CD14-positive monocyte (primary cell): ENCODE data around the gene PLEKHJ1. TPM values are rescaled to one million over a fixed set of nuclear protein-coding genes. Genes with fewer than 3 reads are reported as not detected.

ENCODE experiments used
- DNase-seq, 3 donors: peaks; one replicate each; pipeline ENCODE4 v3.0.0-alpha.2; 2011 to 2022
- H2AFZ ChIP-seq: 2 replicates; pipeline ENCODE4 v1.6.0; 2012; ENCODE audit warnings: mild to moderate bottlenecking, low read depth, low read length, inconsistent platforms; ENCODE audit not compliant: insufficient read depth, poor library complexity, severe bottlenecking
- H3K27ac ChIP-seq, 2 donors: 1 replicate in 1 of 2; 2 replicates in 1 of 2; pipeline ENCODE4 v1.5.1; 2012 to 2013; ENCODE audit warnings: low read length in 2 of 2, control low read depth in 1 of 2, inconsistent platforms in 1 of 2, low read depth in 1 of 2, mild to moderate bottlenecking in 1 of 2
- H3K27me3 ChIP-seq, 2 donors: one replicate each; pipeline versions ENCODE4 v1.6.0 to v1.6.1; 2011 to 2013; ENCODE audit warnings: low read length in 2 of 2; ENCODE audit not compliant: control insufficient read depth in 2 of 2, insufficient read depth in 2 of 2
- H3K36me3 ChIP-seq, 2 donors: replicated peaks in 1 of 2; 1 replicate in 1 of 2; 2 replicates in 1 of 2; pipeline versions ENCODE4 v1.5.1 to v1.6.1; 2012 to 2013; ENCODE audit warnings: low read length in 2 of 2, control low read depth in 1 of 2, inconsistent platforms in 1 of 2, mild to moderate bottlenecking in 1 of 2; ENCODE audit not compliant: insufficient read depth in 2 of 2, control insufficient read depth in 1 of 2
- H3K4me1 ChIP-seq, 2 donors: 1 replicate in 1 of 2; 2 replicates in 1 of 2; pipeline versions ENCODE4 v1.5.1 to v1.6.1; 2012 to 2013; ENCODE audit warnings: low read length in 2 of 2, control low read depth in 1 of 2, inconsistent platforms in 1 of 2, mild to moderate bottlenecking in 1 of 2, moderate library complexity in 1 of 2; ENCODE audit not compliant: insufficient read depth in 2 of 2, control insufficient read depth in 1 of 2
- H3K4me2 ChIP-seq: replicated peaks from 2 replicates; pipeline ENCODE3; 2012; ENCODE audit warnings: low read length, moderate library complexity, mild to moderate bottlenecking; ENCODE audit not compliant: poor library complexity, severe bottlenecking; ENCODE audit errors: extremely low read depth
- H3K4me3 ChIP-seq, 3 experiments: fragments of 200-600 bp in 1 of 3; sonication (generic) in 1 of 3; replicated peaks in 1 of 3; 1 replicate in 2 of 3; 2 replicates in 1 of 3; pipeline ENCODE4 v1.5.1; 2011 to 2013; ENCODE audit warnings: low read length in 3 of 3, mild to moderate bottlenecking in 3 of 3, control low read depth in 2 of 3, low read depth in 2 of 3, inconsistent platforms in 1 of 3, moderate library complexity in 1 of 3
- H3K79me2 ChIP-seq: 2 replicates; pipeline ENCODE4 v1.6.0; 2012; ENCODE audit warnings: mild to moderate bottlenecking, control low read depth, inconsistent platforms, low read length, moderate library complexity; ENCODE audit not compliant: insufficient read depth
- H3K9ac ChIP-seq: 2 replicates; pipeline ENCODE4 v1.6.0; 2017; ENCODE audit warnings: low read length, mild to moderate bottlenecking; ENCODE audit not compliant: insufficient read depth, poor library complexity, severe bottlenecking
- H3K9me3 ChIP-seq, 2 donors: replicated peaks in 1 of 2; 1 replicate in 1 of 2; 2 replicates in 1 of 2; pipeline versions ENCODE4 v1.5.1 to v1.6.1; 2012 to 2013; ENCODE audit warnings: low read length in 2 of 2, control low read depth in 1 of 2; ENCODE audit not compliant: control insufficient read depth in 1 of 2, insufficient read depth in 1 of 2
- H4K20me1 ChIP-seq: 2 replicates; pipeline ENCODE4 v1.6.0; 2012; ENCODE audit warnings: mild to moderate bottlenecking, low read length, control low read depth, moderate library complexity; ENCODE audit not compliant: insufficient read depth
- H3K27ac Mint-ChIP-seq, 7 donors: one replicate each; pipeline ENCODE4 v1.8.0; 2020; ENCODE audit warnings: mild to moderate bottlenecking in 7 of 7, mixed read lengths in 7 of 7, moderate library complexity in 6 of 7, inconsistent platforms in 2 of 7
- H3K27me3 Mint-ChIP-seq, 3 donors: one replicate each; pipeline ENCODE4 v1.8.0; 2021 to 2022; ENCODE audit warnings: low read depth in 3 of 3, mild to moderate bottlenecking in 3 of 3, mixed read lengths in 3 of 3, moderate library complexity in 3 of 3, inconsistent platforms in 1 of 3
- H3K36me3 Mint-ChIP-seq, 2 donors: one replicate each; pipeline ENCODE4 v1.8.0; 2020; ENCODE audit warnings: mixed read lengths in 2 of 2, inconsistent platforms in 1 of 2, mild to moderate bottlenecking in 1 of 2
- H3K4me1 Mint-ChIP-seq: one replicate; pipeline ENCODE4 v1.8.0; 2020; ENCODE audit warnings: mild to moderate bottlenecking, mixed read lengths
- H3K4me3 Mint-ChIP-seq, 2 donors: one replicate each; pipeline ENCODE4 v1.8.0; 2020; ENCODE audit warnings: mild to moderate bottlenecking in 2 of 2, mixed read lengths in 2 of 2, moderate library complexity in 1 of 2
- H3K9me3 Mint-ChIP-seq, 7 donors: one replicate each; pipeline ENCODE4 v1.8.0; 2020 to 2022; ENCODE audit warnings: mixed read lengths in 7 of 7, mild to moderate bottlenecking in 6 of 7, moderate library complexity in 6 of 7, inconsistent platforms in 2 of 7
- WGBS: methylation state at CpG from one replicate; pipeline ENCODE4 v1.1.5; 2013; ENCODE audit warnings: missing lambda C conversion rate; ENCODE audit not compliant: insufficient coverage; 5-methylcytosine and 5-hydroxymethylcytosine counted together
- intact Hi-C, 2 donors: fragments of 100-400 bp; cut with micrococcal nuclease; formaldehyde crosslinking; loops; one replicate each; pipeline versions ENCODE4 v1.15.0 to v1.15.1; 2023
- polyA plus RNA-seq, 3 donors: library from polyadenylated mRNA; depleted of rRNA in 1 of 3; unstranded in 2 of 3; stranded (reverse) in 1 of 3; fragments of 300-500 nt in 2 of 3; fragments of >200 nt in 1 of 3; fragmentation: Illumina TruSeq in 2 of 3; gene quantifications; 1 replicate in 2 of 3; 2 replicates in 1 of 3; pipeline ENCODE4 v1.2.3, GENCODE V29; 2012 to 2021
- TF ChIP-seq, protein P1 (sequence below): fragments of 200-600 bp; IDR thresholded peaks from one replicate; pipeline ENCODE4 v1.8.0; 2022; ENCODE audit warnings: antibody characterized with exemption, mild to moderate bottlenecking

Gene PLEKHJ1
- polyA plus RNA-seq, 3 donors: 62.1 to 90.0 (median 69.0) TPM

DNA sequence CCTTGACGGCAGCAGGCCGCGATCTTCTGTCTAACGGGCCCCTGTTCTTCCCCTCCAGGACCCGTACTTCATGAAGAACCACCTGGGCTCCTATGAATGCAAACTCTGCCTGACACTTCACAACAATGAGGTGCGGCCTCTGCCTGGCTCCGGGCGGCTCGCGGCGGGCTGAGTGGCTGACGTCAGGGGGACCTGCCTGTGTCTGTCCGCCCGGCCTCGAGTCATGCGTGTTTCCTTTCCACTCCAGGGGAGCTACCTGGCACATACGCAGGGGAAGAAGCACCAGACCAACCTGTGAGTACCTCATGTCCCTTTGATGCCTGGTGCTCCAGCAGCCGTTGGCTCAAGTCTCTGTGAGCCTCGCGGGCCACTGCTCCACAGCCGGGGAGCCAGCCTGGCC lies 8.4 kb upstream of the PLEKHJ1 start:
- Mint-ChIP-seq H3K4me1 (peaks cover 21% of the 10 kb centered on the region), H3K36me3 (peaks cover 45 to 79% of the 10 kb centered on the region in 2 donors), H3K4me3 (no peak overlapping the region), H3K27me3 (peaks cover under 1 to 14% (median 8%) of the 10 kb centered on the region in 3 donors), H3K9me3 (peaks cover 0 to 2% (median 0%) of the 10 kb centered on the region in 7 donors), H3K27ac (no peak overlapping the region)
- intact Hi-C loops: no loop called here
- TF ChIP-seq, protein P1, sequence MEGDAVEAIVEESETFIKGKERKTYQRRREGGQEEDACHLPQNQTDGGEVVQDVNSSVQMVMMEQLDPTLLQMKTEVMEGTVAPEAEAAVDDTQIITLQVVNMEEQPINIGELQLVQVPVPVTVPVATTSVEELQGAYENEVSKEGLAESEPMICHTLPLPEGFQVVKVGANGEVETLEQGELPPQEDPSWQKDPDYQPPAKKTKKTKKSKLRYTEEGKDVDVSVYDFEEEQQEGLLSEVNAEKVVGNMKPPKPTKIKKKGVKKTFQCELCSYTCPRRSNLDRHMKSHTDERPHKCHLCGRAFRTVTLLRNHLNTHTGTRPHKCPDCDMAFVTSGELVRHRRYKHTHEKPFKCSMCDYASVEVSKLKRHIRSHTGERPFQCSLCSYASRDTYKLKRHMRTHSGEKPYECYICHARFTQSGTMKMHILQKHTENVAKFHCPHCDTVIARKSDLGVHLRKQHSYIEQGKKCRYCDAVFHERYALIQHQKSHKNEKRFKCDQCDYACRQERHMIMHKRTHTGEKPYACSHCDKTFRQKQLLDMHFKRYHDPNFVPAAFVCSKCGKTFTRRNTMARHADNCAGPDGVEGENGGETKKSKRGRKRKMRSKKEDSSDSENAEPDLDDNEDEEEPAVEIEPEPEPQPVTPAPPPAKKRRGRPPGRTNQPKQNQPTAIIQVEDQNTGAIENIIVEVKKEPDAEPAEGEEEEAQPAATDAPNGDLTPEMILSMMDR: no peak
- no peak overlapping the region for H3K4me2 ChIP-seq
- peaks cover 60 to 83% of the 10 kb centered on the region in 2 donors for H3K36me3 ChIP-seq
- H2AFZ ChIP-seq: no peak overlapping the region
- no peak overlapping the region for H3K27ac ChIP-seq
- H4K20me1 ChIP-seq: peaks cover 94% of the 10 kb centered on the region
- H3K9ac ChIP-seq: no peak overlapping the region
- H3K79me2 ChIP-seq: peaks cover 56% of the 10 kb centered on the region
- no peak for DNase-seq
- WGBS: 97% methylated on average over 21 of the region's 21 CpGs
- H3K9me3 ChIP-seq: no peaks in the 10 kb centered on the region
- peaks cover 11 to 17% of the 10 kb centered on the region in 2 donors for H3K4me1 ChIP-seq
- H3K27me3 ChIP-seq: peaks cover 0 to 9% of the 10 kb centered on the region in 2 donors
- H3K4me3 ChIP-seq: no peak overlapping the region

DNA sequence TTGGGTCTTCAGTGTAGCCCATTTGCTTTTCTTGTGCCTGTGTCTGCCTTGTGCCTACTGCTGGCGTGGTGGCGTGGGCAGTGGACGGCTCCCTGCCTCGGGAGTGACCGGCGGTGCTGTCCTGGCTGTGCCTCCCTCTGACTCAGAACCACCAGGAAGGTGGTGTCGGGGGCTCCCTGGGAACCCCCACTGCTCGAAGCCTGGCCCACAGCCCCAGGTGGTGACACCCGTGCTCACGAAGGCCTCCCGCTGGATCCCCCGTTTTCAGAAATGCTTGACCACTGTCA lies 7.9 kb upstream of the PLEKHJ1 start:
- H3K4me1 ChIP-seq: peaks cover 16 to 21% of the 10 kb centered on the region in 2 donors
- H3K4me3 Mint-ChIP-seq: no peak overlapping the region
- intact Hi-C loops: no loop called here
- H3K4me3 ChIP-seq: no peak overlapping the region
- DNase-seq: no peak
- H3K27me3 ChIP-seq: peaks cover 0 to 5% of the 10 kb centered on the region in 2 donors
- TF ChIP-seq, protein P1: no peak
- no peaks in the 10 kb centered on the region for H3K9me3 ChIP-seq
- H3K4me2 ChIP-seq: no peak overlapping the region
- peaks cover 25% of the 10 kb centered on the region for H3K4me1 Mint-ChIP-seq
- peaks cover 94% of the 10 kb centered on the region for H4K20me1 ChIP-seq
- H3K36me3 ChIP-seq: peaks cover 60 to 83% of the 10 kb centered on the region in 2 donors
- H3K36me3 Mint-ChIP-seq: peaks cover 45 to 79% of the 10 kb centered on the region in 2 donors
- peaks cover 0 to 2% (median 0%) of the 10 kb centered on the region in 7 donors for H3K9me3 Mint-ChIP-seq
- 100% methylated on average over 6 of the region's 12 CpGs for WGBS
- no peak overlapping the region for H3K27ac Mint-ChIP-seq
- H3K27me3 Mint-ChIP-seq: peaks cover 0 to 10% (median 5%) of the 10 kb centered on the region in 3 donors
- peaks cover 60% of the 10 kb centered on the region for H3K79me2 ChIP-seq
- no peak overlapping the region for H3K27ac ChIP-seq
- no peak overlapping the region for H3K9ac ChIP-seq
- H2AFZ ChIP-seq: no peak overlapping the region
